Fibroblast of the aortic adventitia (primary cell): Measurements from ENCODE around the gene EGR4. TPM values are rescaled to one million over a fixed set of nuclear protein-coding genes. Genes with fewer than 3 reads are reported as not detected.

Source experiments
- DNase-seq: peaks from one replicate; pipeline ENCODE4 v3.0.0-alpha.2; 2010; ENCODE audit warnings: low read depth
- H3K4me3 ChIP-seq: 2 replicates; pipeline ENCODE4 v1.5.1; 2011; ENCODE audit warnings: low read depth, mild to moderate bottlenecking, control low read depth, low read length, moderate library complexity
- total RNA-seq: library from RNA; depleted of rRNA; stranded (reverse); fragments of >200 nt; gene quantifications from 2 replicates; pipeline ENCODE4 v1.2.3, GENCODE V29; 2012; ENCODE audit warnings: low replicate concordance
- TF ChIP-seq, protein P1 (sequence below): IDR thresholded peaks from 2 replicates; pipeline ENCODE4 v1.5.1; 2011; ENCODE audit warnings: mild to moderate bottlenecking, low read length, control low read depth, inconsistent platforms; ENCODE audit not compliant: insufficient read depth

EGR4 gene
- total RNA-seq, 1 donor = not detected

DNA sequence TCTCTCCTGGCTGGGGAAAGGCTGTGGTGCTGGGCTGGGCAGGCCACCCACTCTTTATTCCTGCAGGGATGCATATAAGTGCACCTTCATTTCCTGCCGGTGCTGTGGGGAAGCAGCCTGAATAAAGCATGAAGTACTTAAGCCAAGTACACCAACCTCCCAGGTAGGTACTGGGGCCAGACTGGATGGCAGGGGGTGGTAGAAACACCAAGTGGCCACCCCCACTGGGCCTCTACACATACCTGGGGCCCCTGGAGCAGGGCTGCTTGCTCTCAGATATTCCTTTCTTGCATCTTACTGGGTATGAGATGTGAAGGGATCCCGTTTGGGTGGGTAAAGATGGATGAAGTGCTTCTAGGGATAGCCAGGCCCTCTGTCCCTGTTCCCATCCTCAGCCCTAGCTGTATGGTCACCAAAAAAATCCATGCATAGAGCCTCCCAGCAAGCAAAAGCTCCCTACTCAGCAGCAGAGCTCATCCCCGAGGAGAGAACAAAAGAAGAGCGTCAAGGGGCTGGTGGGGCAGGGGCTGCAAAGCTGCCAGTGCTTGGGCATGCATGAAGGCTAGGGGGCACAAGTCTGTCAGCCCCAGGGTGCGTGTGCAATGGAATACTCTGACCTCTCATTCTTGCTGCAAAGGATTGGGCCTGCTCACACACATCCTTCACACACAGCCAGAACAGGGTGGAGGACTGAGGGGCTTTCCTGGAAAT lies 37.3 kb downstream of the EGR4 start:
- no peak for DNase-seq
- TF ChIP-seq, protein P1, sequence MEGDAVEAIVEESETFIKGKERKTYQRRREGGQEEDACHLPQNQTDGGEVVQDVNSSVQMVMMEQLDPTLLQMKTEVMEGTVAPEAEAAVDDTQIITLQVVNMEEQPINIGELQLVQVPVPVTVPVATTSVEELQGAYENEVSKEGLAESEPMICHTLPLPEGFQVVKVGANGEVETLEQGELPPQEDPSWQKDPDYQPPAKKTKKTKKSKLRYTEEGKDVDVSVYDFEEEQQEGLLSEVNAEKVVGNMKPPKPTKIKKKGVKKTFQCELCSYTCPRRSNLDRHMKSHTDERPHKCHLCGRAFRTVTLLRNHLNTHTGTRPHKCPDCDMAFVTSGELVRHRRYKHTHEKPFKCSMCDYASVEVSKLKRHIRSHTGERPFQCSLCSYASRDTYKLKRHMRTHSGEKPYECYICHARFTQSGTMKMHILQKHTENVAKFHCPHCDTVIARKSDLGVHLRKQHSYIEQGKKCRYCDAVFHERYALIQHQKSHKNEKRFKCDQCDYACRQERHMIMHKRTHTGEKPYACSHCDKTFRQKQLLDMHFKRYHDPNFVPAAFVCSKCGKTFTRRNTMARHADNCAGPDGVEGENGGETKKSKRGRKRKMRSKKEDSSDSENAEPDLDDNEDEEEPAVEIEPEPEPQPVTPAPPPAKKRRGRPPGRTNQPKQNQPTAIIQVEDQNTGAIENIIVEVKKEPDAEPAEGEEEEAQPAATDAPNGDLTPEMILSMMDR = no peak
- no peak overlapping the region for H3K4me3 ChIP-seq

DNA sequence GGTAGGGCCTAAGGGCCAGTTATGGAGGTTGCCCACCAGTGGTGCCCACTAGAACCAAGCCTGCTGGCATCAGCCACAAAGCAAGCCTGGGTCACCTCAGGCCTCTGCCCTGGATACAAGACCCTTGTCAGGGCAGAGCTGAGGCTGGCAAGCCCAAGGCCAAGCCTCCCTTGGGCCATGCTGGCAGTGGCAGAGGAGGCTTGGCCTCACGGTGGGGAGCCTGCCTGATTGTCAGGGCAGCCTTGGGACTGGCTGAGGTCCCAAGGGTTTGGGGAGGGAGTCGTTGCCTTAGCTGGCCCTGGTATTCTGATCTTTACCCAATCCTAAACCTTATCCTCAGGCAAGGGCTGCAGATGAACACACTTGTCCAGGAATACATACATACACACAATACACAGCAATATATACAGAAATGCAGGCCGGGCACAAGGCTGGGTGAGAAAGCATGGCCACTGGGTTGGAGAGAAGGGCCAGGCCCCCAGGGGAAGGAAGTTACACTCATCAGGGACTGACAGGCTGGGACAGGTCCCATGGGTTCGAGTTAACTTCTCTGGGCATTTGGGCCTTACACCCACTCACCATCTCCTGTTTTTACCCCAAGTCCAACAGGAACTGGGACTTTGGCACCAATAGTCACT lies 38.2 kb downstream of the EGR4 start:
- no peak for DNase-seq
- TF ChIP-seq, protein P1 = no peak
- no peak overlapping the region for H3K4me3 ChIP-seq

DNA sequence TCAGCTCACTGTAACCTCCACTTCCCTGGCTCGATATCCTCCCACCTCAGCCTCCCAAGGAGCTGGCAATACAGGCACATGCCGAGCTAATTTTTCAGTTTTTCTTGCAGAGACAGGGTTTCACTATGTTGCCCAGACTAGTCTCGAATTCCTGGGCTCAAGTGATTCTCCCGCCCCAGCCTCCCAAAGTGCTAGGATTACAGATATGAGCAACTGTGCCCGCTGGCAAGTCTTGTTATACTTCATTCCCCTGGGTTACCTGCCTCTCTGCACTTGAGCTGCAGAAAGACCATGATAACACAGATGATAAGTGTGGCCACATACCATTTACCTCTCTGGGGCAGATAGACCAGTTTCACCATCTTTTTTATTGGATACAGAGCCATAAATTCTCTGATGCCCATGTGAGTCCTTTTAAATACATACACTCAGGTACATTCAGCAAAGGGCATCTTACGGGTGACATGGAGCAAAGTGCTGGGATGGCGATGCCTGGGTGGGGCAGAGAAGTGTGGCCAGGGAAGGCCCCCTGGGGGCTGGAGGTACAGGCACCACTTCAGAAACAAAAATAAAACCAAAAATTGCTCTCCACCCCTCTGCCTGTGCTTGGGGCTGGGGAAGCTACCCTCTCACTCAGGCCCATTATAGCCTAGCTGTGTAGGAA lies 38.9 kb downstream of the EGR4 start:
- TF ChIP-seq, protein P1 = no peak
- no peak for DNase-seq
- H3K4me3 ChIP-seq = no peak overlapping the region

DNA sequence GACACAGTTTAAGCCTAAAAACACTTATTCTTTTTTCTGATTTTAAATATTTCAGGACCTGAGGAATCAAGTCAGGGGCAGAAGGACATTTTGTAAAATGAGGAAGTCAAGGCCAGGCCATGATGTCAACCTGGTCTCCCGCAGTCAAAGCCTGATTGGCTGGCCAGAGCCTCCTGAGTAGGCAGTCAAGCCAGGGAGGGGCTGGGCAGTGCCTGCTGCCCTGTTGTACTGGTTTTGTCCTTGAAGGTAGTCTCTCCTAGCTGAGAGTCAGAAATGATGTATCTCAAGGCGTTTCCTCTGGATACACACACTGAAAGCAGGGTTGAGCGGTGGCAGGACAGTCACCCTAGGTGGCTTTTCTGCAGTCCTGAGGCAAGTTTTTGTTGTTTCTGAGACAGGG lies 39.4 kb downstream of the EGR4 start:
- DNase-seq = no peak
- H3K4me3 ChIP-seq = no peak overlapping the region
- TF ChIP-seq, protein P1 = no peak

DNA sequence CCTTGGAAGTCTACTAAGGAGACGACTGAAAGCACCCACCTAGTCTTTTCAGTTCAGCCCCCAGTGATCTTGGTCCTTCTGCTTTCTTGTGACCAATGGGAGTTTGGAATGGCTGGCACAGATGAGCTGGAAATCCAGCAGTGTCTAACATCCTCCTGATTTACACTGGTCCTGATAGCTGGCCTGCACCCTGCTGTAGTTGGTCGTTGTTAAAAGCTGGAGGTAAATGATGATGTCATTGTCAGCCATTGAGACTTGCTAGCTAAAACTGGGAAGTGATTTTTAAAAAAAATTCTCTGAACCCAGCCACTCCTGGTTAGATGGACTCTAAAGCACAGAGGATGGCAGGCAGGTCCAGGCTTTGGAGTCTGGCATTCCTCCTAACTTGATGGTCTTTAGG lies 39.9 kb downstream of the EGR4 start:
- TF ChIP-seq, protein P1 = no peak
- H3K4me3 ChIP-seq = no peak overlapping the region
- DNase-seq = no peak

DNA sequence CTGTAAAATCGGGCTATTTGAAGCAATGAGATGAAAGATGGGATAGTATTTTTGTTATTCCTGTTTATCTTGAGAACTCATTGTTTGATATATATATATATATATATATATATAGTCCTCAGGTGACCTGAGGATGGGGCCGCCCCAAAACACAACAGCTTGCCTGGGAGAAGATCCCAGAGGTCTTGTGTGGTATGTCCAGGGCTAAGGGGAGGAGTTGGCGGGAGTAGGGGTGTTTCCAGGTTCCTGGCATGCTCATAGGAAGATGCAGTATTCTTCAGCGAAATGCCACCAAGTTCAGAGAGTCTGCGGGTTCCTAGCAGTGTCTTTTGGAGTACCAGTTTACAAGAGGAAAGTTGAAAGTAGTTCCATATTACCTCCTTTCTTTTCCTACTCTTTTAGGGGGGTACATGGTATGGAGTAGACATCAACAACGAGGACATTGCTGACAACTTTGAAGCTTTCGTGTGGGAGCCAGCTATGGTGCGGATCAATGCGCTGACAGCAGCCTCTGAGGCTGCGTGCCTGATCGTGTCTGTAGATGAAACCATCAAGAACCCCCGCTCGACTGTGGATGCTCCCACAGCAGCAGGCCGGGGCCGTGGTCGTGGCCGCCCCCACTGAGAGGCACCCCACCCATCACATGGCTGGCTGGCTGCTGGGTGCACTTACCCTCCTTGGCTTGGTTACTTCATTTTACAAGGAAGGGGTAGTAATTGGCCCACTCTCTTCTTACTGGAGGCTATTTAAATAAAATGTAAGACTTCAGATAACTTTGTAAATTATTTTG lies 40.9 kb downstream of the EGR4 start:
- no peak for DNase-seq
- TF ChIP-seq, protein P1 = no peak
- H3K4me3 ChIP-seq = no peak overlapping the region
